ENCODE results near the gene UBE2J1.
"Not testable (repeated sequence)": the region's sequence is repeated elsewhere in the genome, so short reads cannot be mapped to it uniquely, and the experiment has no call there.

The UBE2J1 gene, protein sequence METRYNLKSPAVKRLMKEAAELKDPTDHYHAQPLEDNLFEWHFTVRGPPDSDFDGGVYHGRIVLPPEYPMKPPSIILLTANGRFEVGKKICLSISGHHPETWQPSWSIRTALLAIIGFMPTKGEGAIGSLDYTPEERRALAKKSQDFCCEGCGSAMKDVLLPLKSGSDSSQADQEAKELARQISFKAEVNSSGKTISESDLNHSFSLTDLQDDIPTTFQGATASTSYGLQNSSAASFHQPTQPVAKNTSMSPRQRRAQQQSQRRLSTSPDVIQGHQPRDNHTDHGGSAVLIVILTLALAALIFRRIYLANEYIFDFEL

GRCh38 chr6:89352278-89353117, at the start of gene UBE2J1:
TSS of gene UBE2J1 (minus strand) at chr6:89352722. CDS start at chr6:89352569, 153 bp downstream.
- DNase-seq (ENCODE audit: low read depth in 4 of 4, low spot score in 1 of 4), result peak; percentile 23 to 66 (median 42)

DNA sequence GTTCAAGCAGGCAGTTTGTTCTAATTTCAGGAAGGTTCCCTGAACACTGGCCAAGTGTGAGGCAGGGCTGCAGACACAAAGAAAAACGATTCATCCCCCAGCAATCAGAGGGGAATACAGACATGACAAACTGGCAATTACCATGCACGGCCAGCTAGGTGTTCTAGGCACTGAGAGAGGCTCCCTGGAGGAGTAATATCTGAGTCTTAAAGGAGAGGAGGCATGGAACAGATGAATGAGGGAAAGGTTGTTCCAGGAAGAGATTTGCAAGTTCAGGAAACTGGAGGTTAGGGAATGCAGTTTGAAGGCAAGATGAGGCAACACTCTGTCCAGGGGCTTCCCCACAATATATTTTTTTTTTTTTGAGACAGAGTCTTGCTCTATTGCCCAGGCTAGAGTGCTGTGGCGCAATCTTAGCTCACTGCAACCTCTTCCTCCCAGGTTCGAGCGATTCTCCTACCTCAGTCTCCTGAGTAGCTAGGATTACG, 48.4 kb upstream of the UBE2J1 start:
- no peak for DNase-seq (ENCODE audit: low read depth in 4 of 4, low spot score in 1 of 4)

DNA sequence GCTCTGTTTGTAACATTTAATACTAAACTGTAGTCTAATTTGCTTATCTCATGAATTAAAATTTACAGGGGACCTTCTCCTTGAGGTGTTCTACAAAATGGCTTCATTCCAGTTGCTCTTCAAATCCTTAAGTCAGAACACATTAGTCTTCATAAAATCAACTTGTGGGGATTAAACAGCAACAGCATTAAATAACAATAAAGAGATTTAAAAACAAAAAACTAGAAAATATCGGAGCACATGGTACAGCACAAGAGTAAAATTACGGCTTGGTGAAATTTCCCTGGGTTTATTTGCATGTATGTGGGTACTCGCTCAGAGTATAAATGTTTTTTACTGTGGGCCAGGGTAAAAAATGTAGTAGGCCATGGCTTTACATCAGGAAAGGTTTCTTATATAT, 47.5 kb upstream of the UBE2J1 start:
- DNase-seq (ENCODE audit: low read depth in 4 of 4, low spot score in 1 of 4), result no peak

- no peak for DNase-seq (ENCODE audit: low read depth in 4 of 4, low spot score in 1 of 4)
These were observed 46.4 kb upstream of the UBE2J1 start for GRCh38 chr6:89398762-89399525.

DNA sequence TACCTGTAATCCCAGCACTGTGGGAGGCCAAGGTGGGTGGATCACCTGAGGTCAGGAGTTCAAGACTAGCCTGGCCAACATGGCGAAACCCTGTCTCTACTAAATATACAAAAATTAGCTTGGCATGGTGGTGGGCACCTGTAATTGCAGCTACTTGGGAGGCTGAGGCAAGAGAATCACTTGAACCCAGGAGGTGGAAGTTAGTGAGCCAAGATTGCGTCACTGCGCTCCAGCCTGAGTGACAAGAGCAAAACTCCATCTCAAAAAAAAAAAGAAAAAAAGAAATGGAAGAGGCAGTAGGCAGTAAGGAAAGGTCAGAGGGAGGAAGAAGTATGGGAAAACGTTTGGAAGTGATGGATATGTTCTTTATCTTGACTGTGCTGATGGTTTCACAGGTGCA, 45.4 kb upstream of the UBE2J1 start:
- not testable (repeated sequence) for DNase-seq (ENCODE audit: low read depth in 4 of 4, low spot score in 1 of 4)

DNA sequence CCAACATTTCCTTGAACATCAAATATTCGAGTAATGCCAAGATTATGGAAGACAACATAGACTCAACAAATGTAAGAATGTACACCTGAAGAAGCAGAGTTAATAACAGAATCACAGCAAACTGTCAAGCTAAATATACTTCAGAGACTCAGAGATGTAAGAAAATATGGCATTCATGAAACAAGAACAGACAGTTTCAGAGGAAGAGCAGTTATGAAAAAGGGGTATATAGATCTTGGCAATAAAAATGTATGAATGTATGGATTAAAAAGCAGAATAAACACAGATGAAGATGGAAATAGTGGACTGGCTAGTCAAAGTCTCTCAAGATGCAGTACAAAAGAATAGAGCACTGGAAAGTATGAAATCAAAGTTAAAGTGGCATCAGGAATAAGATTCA, 41.1 kb upstream of the UBE2J1 start:
- no peak for DNase-seq (ENCODE audit: low read depth in 4 of 4, low spot score in 1 of 4)

DNA sequence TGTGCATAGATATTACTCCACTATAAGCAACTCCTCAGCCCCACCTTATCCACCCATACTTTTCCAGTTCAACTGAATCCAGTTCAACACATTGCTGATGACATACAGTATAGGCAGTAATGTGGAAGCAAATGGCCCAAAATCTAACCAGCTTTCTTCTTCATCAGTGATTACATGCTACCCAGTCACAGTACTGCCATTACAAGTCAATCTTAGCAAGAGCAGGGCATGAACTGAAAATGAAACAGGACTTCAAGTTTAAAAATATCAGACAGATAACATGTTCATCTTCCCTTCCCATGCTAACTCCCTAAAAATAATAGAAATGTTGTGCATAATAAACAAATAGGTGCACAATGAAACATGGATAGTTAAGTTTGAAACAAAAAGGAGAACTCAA, 40.3 kb upstream of the UBE2J1 start:
- no peak for DNase-seq (ENCODE audit: low read depth in 4 of 4, low spot score in 1 of 4)

DNA sequence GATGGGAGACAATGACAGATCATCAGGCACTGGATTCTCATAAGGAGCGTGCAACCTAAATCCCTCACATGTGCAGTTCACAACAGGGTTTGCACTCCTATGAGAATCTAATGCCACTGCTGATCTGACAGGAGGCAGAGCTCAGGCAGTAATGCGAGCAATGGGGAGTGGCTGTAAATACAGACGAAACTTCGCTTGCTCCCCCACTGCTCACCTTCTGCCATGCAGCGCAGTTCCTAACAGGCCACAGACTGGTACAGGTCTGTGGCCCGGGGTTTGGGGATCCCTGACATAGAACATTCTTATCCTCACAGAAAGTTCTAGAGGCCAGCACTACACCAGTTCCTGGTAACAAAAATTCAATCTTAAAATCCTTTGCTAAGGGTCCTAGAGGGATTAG, 36.3 kb upstream of the UBE2J1 start:
- no peak for DNase-seq (ENCODE audit: low read depth in 4 of 4, low spot score in 1 of 4)

DNA sequence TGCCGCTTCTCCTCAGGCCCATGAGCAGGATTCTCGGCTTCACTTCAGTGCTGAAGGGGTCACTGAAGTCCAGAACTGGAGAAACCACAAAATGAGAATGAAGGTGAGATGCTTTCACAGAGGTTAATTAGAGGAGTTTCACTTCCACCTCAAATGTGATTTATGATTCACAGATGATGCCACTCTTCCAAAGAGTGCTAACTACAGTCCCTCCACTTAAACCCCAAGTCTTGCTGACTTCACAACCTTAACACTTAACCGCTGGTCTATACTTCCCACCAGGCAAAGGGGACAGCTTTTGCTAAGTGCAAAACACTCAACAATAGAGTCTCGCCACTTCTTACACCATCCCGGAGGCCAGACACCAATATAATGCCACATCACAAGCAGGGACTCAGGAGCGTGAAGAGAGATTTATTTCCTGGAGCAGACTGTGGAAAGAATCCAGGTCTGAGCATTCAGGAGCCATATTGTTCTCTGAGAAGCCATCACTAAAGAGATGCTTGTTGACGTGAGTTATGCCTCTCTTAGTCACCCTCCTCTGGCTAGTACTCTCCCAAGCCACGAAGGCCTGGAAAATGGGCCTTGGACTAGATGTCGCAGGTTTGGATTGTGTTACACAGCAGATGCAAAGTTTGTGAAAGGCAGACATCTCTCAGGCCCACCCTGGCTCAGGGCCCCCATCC, 35.1 kb upstream of the UBE2J1 start:
- DNase-seq (ENCODE audit: low read depth in 4 of 4, low spot score in 1 of 4), result no peak

GRCh38 chr6:89386917-89387491, 34.5 kb upstream of the UBE2J1 start:
- no peak for DNase-seq (ENCODE audit: low read depth in 4 of 4, low spot score in 1 of 4)

GRCh38 chr6:89385846-89386245, 33.3 kb upstream of the UBE2J1 start:
- no peak for DNase-seq (ENCODE audit: low read depth in 4 of 4, low spot score in 1 of 4)

- no peak for DNase-seq (ENCODE audit: low read depth in 4 of 4, low spot score in 1 of 4)
These were observed 32.7 kb upstream of the UBE2J1 start for GRCh38 chr6:89385156-89385667.

DNA sequence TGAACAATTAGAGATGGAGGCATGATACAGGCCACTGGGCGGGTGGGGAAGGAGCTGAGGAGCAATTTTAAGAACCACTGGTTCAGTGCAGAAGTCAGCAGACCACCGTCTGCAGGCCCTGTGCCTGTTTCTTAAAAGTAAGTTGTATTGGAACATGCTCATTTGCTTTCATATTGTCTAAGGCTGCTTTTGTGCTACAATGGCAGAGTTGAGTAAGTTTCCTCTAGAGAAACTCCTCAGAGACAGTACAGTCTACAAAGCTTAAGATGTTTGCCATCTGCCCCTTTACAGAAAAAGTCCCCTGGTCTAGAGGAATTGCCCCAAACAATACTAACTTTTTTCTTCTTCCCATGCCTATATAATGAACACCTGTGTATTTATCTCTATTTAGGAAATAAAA, 28.5 kb upstream of the UBE2J1 start:
- no peak for DNase-seq (ENCODE audit: low read depth in 4 of 4, low spot score in 1 of 4)

DNA sequence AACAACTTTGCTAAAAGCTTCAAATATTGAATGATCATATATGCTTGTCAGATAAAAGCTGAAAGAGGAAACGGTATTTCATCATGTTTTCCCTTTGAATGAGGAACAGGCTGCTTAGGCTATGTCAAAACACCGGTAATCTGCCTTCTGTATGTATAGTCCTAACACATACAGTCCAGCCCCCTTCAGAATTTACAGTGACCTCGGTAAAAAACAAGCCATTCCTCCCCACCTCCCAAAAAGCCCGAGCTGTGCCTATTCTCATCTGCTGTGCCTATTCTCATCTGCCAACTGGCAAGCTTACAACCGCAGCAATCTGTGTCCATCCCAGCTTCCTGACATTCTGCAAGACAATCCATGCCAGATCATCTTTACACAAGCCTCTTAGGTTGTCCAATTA, 26.8 kb upstream of the UBE2J1 start:
- no peak for DNase-seq (ENCODE audit: low read depth in 4 of 4, low spot score in 1 of 4)

DNA sequence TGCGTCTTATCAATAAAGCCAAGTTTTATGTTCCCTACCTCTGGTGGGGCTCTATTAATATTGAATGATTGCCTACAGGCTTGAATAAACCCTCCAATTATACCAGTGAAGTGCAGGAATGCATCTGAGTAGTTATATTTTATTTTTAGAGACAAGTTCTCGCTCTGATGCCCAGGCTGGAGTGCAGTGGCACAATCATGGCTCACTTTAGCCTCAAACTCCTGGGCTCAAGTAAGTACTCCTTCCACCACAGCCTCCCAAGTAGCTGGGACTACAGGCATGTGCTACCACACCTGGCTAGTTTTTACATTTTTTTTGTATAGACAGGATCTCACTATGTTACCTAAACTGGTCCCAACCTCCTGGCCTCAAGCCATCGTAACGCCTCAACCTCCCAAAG, 26.1 kb upstream of the UBE2J1 start:
- no peak for DNase-seq (ENCODE audit: low read depth in 4 of 4, low spot score in 1 of 4)

- DNase-seq (ENCODE audit: low read depth in 4 of 4, low spot score in 1 of 4), result peak in 2 of 4 experiments; percentile 2 to 11
These were observed 23.1 kb upstream of the UBE2J1 start for GRCh38 chr6:89375427-89376267.

GRCh38 chr6:89372506-89372901, 20.0 kb upstream of the UBE2J1 start:
- DNase-seq (ENCODE audit: low read depth in 4 of 4, low spot score in 1 of 4), result no peak

- DNase-seq (ENCODE audit: low read depth in 4 of 4, low spot score in 1 of 4), result peak; percentile 45 to 64 (median 56)
These were observed 19.5 kb upstream of the UBE2J1 start for GRCh38 chr6:89371849-89372505.

- no peak for DNase-seq (ENCODE audit: low read depth in 4 of 4, low spot score in 1 of 4)
These were observed 16.5 kb upstream of the UBE2J1 start for GRCh38 chr6:89368999-89369398.
